HepG2 (cell line): ENCODE measurements around the gene SPRED2. TPM values are rescaled to one million over a fixed set of nuclear protein-coding genes. Genes with fewer than 3 reads are reported as not detected.

ENCODE experiments used
- CBX1 ChIP-seq: IDR thresholded peaks from one replicate; pipeline ENCODE4 v1.6.1; 2016; ENCODE audit warnings: antibody characterized with exemption, low read depth
- ELF1 ChIP-seq: sonication (generic); formaldehyde crosslinking; IDR thresholded peaks from 2 replicates; pipeline ENCODE4 v1.4.0; 2020; ENCODE audit warnings: missing genetic modification reagents
- EZH2 ChIP-seq: conservative IDR thresholded peaks from 2 replicates; pipeline ENCODE4 v1.6.1; 2012; ENCODE audit warnings: mild to moderate bottlenecking, low read depth, low read length, moderate library complexity
- FOXP1 ChIP-seq, 2 experiments: fragments of 450-650 bp in 1 of 2; IDR thresholded peaks; 2 replicates each; pipeline ENCODE4 v1.6.1; 2017 to 2018; ENCODE audit warnings: antibody characterized with exemption in 1 of 2
- HMGXB3 ChIP-seq: sonication (generic); formaldehyde crosslinking; IDR thresholded peaks from 2 replicates; pipeline ENCODE4 v1.4.0; 2020; ENCODE audit warnings: missing genetic modification reagents, borderline replicate concordance
- IRX3 ChIP-seq: sonication (generic); formaldehyde crosslinking; IDR thresholded peaks from 2 replicates; pipeline ENCODE4 v1.8.1; 2023; ENCODE audit warnings: mild to moderate bottlenecking, low read depth, missing genetic modification reagents, borderline replicate concordance
- MTF1 ChIP-seq: sonication (generic); formaldehyde crosslinking; IDR thresholded peaks from 2 replicates; pipeline ENCODE4 v1.5.0; 2020; ENCODE audit warnings: missing genetic modification reagents
- MXI1 ChIP-seq: IDR thresholded peaks from 3 replicates; pipeline ENCODE4 v1.6.1; 2012; ENCODE audit warnings: low read depth, low read length, inconsistent platforms, borderline replicate concordance
- RBM22 ChIP-seq: fragments of 200-400 bp; formaldehyde crosslinking; optimal IDR thresholded peaks from 2 replicates; pipeline ENCODE3; 2017; ENCODE audit warnings: mild to moderate bottlenecking, low read length, moderate library complexity
- RFX5 ChIP-seq: IDR thresholded peaks from 2 replicates; pipeline ENCODE4 v1.6.1; 2011; ENCODE audit warnings: low read depth, low read length, improper control_type of control experiment
- SAP130 ChIP-seq: IDR thresholded peaks from 2 replicates; pipeline ENCODE4 v1.6.1; 2016; ENCODE audit warnings: low read depth
- SMAD3 ChIP-seq: sonication (generic); formaldehyde crosslinking; IDR thresholded peaks from 2 replicates; pipeline ENCODE4 v1.4.0; 2020; ENCODE audit warnings: missing genetic modification reagents
- SNAPC2 ChIP-seq: sonication (generic); formaldehyde crosslinking; IDR thresholded peaks from 2 replicates; pipeline ENCODE4 v1.8.1; 2022; ENCODE audit warnings: mild to moderate bottlenecking, missing genetic modification reagents
- SRY ChIP-seq: sonication (generic); formaldehyde crosslinking; IDR thresholded peaks from 2 replicates; pipeline ENCODE4 v1.8.0; 2022; ENCODE audit warnings: mild to moderate bottlenecking, missing genetic modification reagents
- STAG1 ChIP-seq: sonication (generic); formaldehyde crosslinking; IDR thresholded peaks from 2 replicates; pipeline ENCODE4 v1.4.0; 2020; ENCODE audit warnings: missing genetic modification reagents
- TFDP1 ChIP-seq: IDR thresholded peaks from 2 replicates; pipeline ENCODE4 v1.6.1; 2016; ENCODE audit warnings: missing compliant biosample characterization, missing genetic modification reagents, borderline replicate concordance
- ZNF225 ChIP-seq: sonication (generic); formaldehyde crosslinking; IDR thresholded peaks from 2 replicates; pipeline ENCODE4 v1.4.0; 2020; ENCODE audit warnings: mild to moderate bottlenecking, missing genetic modification reagents
- ZNF317 ChIP-seq: sonication (generic); formaldehyde crosslinking; IDR thresholded peaks from 2 replicates; pipeline ENCODE4 v1.5.0; 2020; ENCODE audit warnings: mild to moderate bottlenecking, missing genetic modification reagents
- polyA plus RNA-seq, 8 experiments: library from polyadenylated mRNA; depleted of rRNA in 3 of 8; stranded (reverse) in 7 of 8; unstranded in 1 of 8; fragments of >200 nt; fragmentation: Illumina TruSeq in 4 of 8; extraction: Trizol in 4 of 8; gene quantifications; 2 replicates each; pipeline versions ENCODE4 v1.2.1 to v1.2.3, GENCODE V29; 2011 to 2016; ENCODE audit warnings: low read depth in 4 of 8, missing spikeins in 1 of 8, mixed read lengths in 1 of 8; ENCODE audit not compliant: insufficient read depth in 1 of 8
- total RNA-seq, 5 experiments: library from RNA; depleted of rRNA; stranded (reverse); fragments of >200 nt; fragmentation: Illumina TruSeq; extraction: Trizol; gene quantifications; 2 replicates each; pipeline ENCODE4 v1.2.3, GENCODE V29; 2016; ENCODE audit warnings: low read depth in 1 of 5
- TF ChIP-seq, protein P1 (sequence below): IDR thresholded peaks from 2 replicates; pipeline ENCODE4 v1.6.1; 2016; ENCODE audit warnings: missing compliant biosample characterization, missing genetic modification reagents, borderline replicate concordance
- TF ChIP-seq, protein P2 (sequence below): sonication (generic); formaldehyde crosslinking; IDR thresholded peaks from 2 replicates; pipeline ENCODE4 v1.4.0; 2020; ENCODE audit warnings: mild to moderate bottlenecking, low read depth, missing genetic modification reagents
- TF ChIP-seq, protein P3 (sequence below): sonication (generic); formaldehyde crosslinking; IDR thresholded peaks from 2 replicates; pipeline ENCODE4 v1.8.0; 2022; ENCODE audit warnings: mild to moderate bottlenecking, missing genetic modification reagents; ENCODE audit not compliant: insufficient replicate concordance

Gene SPRED2
- total and polyA plus RNA-seq, 2 of the 13 experiments (the other 11 are each of a cell fraction or from before 2014, with no cell fraction given) = 13.0 to 37.0 TPM

GRCh38 chr2:65436824-65437221 is 4.4 kb upstream of the SPRED2 start (continued):
- no peak for TF ChIP-seq MXI1
- TF ChIP-seq ELF1 (CRISPR knock-in tag) = no peak
- no peak for TF ChIP-seq SMAD3 (CRISPR knock-in tag)
- TF ChIP-seq SNAPC2 (CRISPR knock-in tag) = 0 out of 2 replicates have a peak, but pooled peaks have one; percentile 38
- no peak for TF ChIP-seq EZH2
- TF ChIP-seq RBM22 = no peak
- 0 out of 2 replicates have a peak, but pooled peaks have one; percentile 7 for TF ChIP-seq TFDP1 (CRISPR knock-in tag)
- no peak for TF ChIP-seq CBX1
- TF ChIP-seq, protein P1, sequence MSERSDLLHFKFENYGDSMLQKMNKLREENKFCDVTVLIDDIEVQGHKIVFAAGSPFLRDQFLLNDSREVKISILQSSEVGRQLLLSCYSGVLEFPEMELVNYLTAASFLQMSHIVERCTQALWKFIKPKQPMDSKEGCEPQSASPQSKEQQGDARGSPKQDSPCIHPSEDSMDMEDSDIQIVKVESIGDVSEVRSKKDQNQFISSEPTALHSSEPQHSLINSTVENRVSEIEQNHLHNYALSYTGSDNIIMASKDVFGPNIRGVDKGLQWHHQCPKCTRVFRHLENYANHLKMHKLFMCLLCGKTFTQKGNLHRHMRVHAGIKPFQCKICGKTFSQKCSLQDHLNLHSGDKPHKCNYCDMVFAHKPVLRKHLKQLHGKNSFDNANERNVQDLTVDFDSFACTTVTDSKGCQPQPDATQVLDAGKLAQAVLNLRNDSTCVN (CRISPR knock-in tag) = peak; percentile 9; the same call in 1 of the 2 replicates
- TF ChIP-seq MTF1 (CRISPR knock-in tag) = no peak
- 0 out of 2 replicates have a peak, but pooled peaks have one; percentile 2 for TF ChIP-seq SRY (CRISPR knock-in tag)
- peak; percentile 2; the same call in 1 of the 2 replicates for TF ChIP-seq ZNF317 (CRISPR knock-in tag)
- no peak for TF ChIP-seq IRX3 (CRISPR knock-in tag)
- TF ChIP-seq SAP130 (CRISPR knock-in tag) = peak; percentile 76
- TF ChIP-seq, protein P2, sequence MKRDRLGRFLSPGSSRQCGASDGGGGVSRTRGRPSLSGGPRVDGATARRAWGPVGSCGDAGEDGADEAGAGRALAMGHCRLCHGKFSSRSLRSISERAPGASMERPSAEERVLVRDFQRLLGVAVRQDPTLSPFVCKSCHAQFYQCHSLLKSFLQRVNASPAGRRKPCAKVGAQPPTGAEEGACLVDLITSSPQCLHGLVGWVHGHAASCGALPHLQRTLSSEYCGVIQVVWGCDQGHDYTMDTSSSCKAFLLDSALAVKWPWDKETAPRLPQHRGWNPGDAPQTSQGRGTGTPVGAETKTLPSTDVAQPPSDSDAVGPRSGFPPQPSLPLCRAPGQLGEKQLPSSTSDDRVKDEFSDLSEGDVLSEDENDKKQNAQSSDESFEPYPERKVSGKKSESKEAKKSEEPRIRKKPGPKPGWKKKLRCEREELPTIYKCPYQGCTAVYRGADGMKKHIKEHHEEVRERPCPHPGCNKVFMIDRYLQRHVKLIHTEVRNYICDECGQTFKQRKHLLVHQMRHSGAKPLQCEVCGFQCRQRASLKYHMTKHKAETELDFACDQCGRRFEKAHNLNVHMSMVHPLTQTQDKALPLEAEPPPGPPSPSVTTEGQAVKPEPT (CRISPR knock-in tag) = no peak; the same call in 1 of the 2 replicates
- TF ChIP-seq HMGXB3 = 0 out of 2 replicates have a peak, but pooled peaks have one; percentile 13
- TF ChIP-seq FOXP1 (IDR thresholded peaks at IDR 0.05) = no peak
- TF ChIP-seq FOXP1 (CRISPR knock-in tag; IDR thresholded peaks at IDR 0.05) = no peak
- peak; percentile 9; the same call in 1 of the 2 replicates for TF ChIP-seq STAG1 (CRISPR knock-in tag)
- no peak for TF ChIP-seq RFX5
- TF ChIP-seq, protein P3, sequence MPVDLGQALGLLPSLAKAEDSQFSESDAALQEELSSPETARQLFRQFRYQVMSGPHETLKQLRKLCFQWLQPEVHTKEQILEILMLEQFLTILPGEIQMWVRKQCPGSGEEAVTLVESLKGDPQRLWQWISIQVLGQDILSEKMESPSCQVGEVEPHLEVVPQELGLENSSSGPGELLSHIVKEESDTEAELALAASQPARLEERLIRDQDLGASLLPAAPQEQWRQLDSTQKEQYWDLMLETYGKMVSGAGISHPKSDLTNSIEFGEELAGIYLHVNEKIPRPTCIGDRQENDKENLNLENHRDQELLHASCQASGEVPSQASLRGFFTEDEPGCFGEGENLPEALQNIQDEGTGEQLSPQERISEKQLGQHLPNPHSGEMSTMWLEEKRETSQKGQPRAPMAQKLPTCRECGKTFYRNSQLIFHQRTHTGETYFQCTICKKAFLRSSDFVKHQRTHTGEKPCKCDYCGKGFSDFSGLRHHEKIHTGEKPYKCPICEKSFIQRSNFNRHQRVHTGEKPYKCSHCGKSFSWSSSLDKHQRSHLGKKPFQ (CRISPR knock-in tag) = peak; percentile 17
- TF ChIP-seq ZNF225 (CRISPR knock-in tag) = 0 out of 2 replicates have a peak, but pooled peaks have one; percentile 27
